ENCODE data around the gene GALNT4. TPM values are rescaled to one million over a fixed set of nuclear protein-coding genes. Genes with fewer than 3 reads are reported as not detected.
A peak's percentile ranks its signal among the peaks of the same experiment; 100 is the strongest.

GALNT4 gene
- total and polyA plus RNA-seq, 10 of the 15 experiments (the other 5 are each of a cell fraction or from before 2014, with no cell fraction given) = 0.90 to 2.9 (median 1.8) TPM

GRCh38 chr12:89529738-89530137 lies 5.1 kb upstream of the GALNT4 start:
- Histone ChIP-seq H2AFZ (ENCODE audit: control insufficient read depth, low read depth, low read length) (no peak overlapping the region), H3K27ac (ENCODE audit: control insufficient read depth, insufficient read depth) (no peak overlapping the region), H3K79me2 (ENCODE audit: control insufficient read depth, insufficient read depth, low read length) (no peaks in the 10 kb centered on the region; the same call in 1 of the 2 replicates), H3K36me3 (ENCODE audit: control insufficient read depth in 2 of 2, insufficient read depth in 2 of 2, low read length in 1 of 2) (no peaks in the 10 kb centered on the region), H3K4me1 (ENCODE audit: control insufficient read depth, insufficient read depth, low read length) (peaks cover 7% of the 10 kb centered on the region), H3K9me3 (replicated peaks; ENCODE audit: control insufficient read depth, insufficient read depth, low read length) (no peaks in the 10 kb centered on the region), H3K4me2 (ENCODE audit: control insufficient read depth, insufficient read depth) (no peak overlapping the region), H3K27me3 (replicated peaks in 1 of 2; ENCODE audit: control insufficient read depth in 2 of 2, insufficient read depth in 2 of 2, low read length in 1 of 2) (no peaks in the 10 kb centered on the region), H3K9ac (ENCODE audit: control insufficient read depth, insufficient read depth, low read length) (no peak overlapping the region), H4K20me1 (ENCODE audit: control insufficient read depth, insufficient read depth) (no peaks in the 10 kb centered on the region), H3K4me3 (no peak overlapping the region)
- intact Hi-C loops (cut with micrococcal nuclease; ENCODE audit: unreplicated experiment) (loop anchor here (1.0 to 10.0 kb wide), 4 partner anchors 305 to 1385 kb away; partner anchors contain the start of genes CEP290 and TMTC3), in situ Hi-C loops (cut with MboI) (loop anchor here (5.0 kb wide), 2 partner anchors 57 to 512 kb away; no protein-coding TSS in a partner anchor)
- SMC1A ChIA-PET (ENCODE audit: uncharacterized antibody, unreplicated experiment) = interaction anchor here (0.8 to 7.5 kb wide), 6 partner anchors 10 to 1384 kb away, joined by 3 to 70 read pairs (median 4); no protein-coding TSS in a partner anchor
- DNase-seq (ENCODE audit: low read depth, low spot score) = peak; percentile 13
- TF ChIP-seq ZSCAN29 (IDR thresholded peaks at IDR 0.05) = no peak
- TF ChIP-seq IRF3 (IDR thresholded peaks at IDR 0.05) = no peak
- no peak for TF ChIP-seq EGR1 (IDR thresholded peaks at IDR 0.05; ENCODE audit: borderline replicate concordance in 1 of 2, low read depth in 2 of 2, low read length in 2 of 2)
- peak; percentile 88 for TF ChIP-seq RAD21 (IDR thresholded peaks at IDR 0.05; ENCODE audit: insufficient read depth, low read depth, low read length)
- TF ChIP-seq ATF7 (IDR thresholded peaks at IDR 0.05; ENCODE audit: low read depth) = no peak
- TF ChIP-seq CREB1 (IDR thresholded peaks at IDR 0.05; ENCODE audit: low read depth) = no peak
- peak; percentile 63 to 85 (median 79); a peak in 5 of 6 replicates for TF ChIP-seq CTCF (IDR thresholded peaks at IDR 0.05 in 2 of 3, conservative IDR thresholded peaks at IDR 0.05 in 1 of 3; ENCODE audit: control insufficient read depth in 2 of 3, extremely low read depth in 1 of 3, insufficient read depth in 1 of 3, low read depth in 3 of 3, low read length in 3 of 3)
- peak; percentile 84; the same call in 1 of the 2 replicates for TF ChIP-seq SMC3 (IDR thresholded peaks at IDR 0.05; ENCODE audit: borderline replicate concordance, low read length)
- 0 out of 2 replicates have a peak, but pooled peaks have one; percentile 42 for TF ChIP-seq FOXM1 (IDR thresholded peaks at IDR 0.05; ENCODE audit: low read depth, low read length)
- TF ChIP-seq FOXK2 (IDR thresholded peaks at IDR 0.05) = no peak
- 5% methylated on average over 1 of the region's 1 CpG for WGBS (ENCODE audit: insufficient coverage, insufficient replicate concordance, low lambda C conversion rate, missing lambda C conversion rate)
- RAD21 ChIA-PET (ENCODE audit: unreplicated experiment) = interaction anchor here (0.7 kb wide), 1 partner anchor 58 kb away, joined by 3 read pairs; no protein-coding TSS in a partner anchor
- POLR2A ChIA-PET = no interaction called here
- CTCF ChIA-PET = interaction anchor here (0.5 to 11.4 kb wide), 8 partner anchors 9 to 214 kb away, joined by 3 to 176 read pairs (median 3); no protein-coding TSS in a partner anchor
- no TSS peak for BruUV-seq (replicated peaks)
- FAIRE-seq = no peak
- ATAC-seq = no peak
